ENCODE measurements around the gene LCORL.
"Not testable (repeated sequence)": the region's sequence is repeated elsewhere in the genome, so short reads cannot be mapped to it uniquely, and the experiment has no call there.

LCORL gene

DNA sequence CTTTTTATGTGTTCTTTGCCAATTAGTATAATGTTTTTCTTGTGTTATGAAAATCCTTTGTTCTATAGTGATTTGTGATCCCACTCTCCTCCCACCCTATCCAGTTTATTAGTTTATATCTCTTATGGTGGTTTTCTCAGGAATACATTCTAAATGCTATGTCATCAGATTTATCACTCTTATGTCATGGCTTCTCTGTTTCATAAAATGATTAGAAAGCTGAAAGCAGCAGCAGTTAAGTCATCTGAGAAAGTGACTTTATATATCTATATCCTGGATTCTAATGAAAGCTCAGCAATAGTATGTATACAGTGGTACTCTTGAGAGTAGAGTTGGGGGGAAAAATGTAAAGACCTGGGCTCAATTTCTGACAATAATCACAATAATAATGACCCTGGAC lies 169.6 kb downstream of the LCORL start:
- TF ChIP-seq TAF1 (IDR thresholded peaks at IDR 0.05; ENCODE audit: low read depth, low read length) (no peak), POLR2AphosphoS5 (IDR thresholded peaks at IDR 0.05; ENCODE audit: low read depth, low read length) (no peak), POLR2A (IDR thresholded peaks at IDR 0.05; ENCODE audit: low read depth, low read length) (no peak), PAX5 (IDR thresholded peaks at IDR 0.05; ENCODE audit: insufficient read depth, low read length, severe bottlenecking) (no peak), SPI1 (IDR thresholded peaks at IDR 0.05; ENCODE audit: low read depth, low read length) (no peak), POU2F2 (IDR thresholded peaks at IDR 0.05; ENCODE audit: low read depth, low read length) (no peak)
- DNase-seq (ENCODE audit: insufficient read length, low spot score) (no peak), FAIRE-seq (no peak)

DNA sequence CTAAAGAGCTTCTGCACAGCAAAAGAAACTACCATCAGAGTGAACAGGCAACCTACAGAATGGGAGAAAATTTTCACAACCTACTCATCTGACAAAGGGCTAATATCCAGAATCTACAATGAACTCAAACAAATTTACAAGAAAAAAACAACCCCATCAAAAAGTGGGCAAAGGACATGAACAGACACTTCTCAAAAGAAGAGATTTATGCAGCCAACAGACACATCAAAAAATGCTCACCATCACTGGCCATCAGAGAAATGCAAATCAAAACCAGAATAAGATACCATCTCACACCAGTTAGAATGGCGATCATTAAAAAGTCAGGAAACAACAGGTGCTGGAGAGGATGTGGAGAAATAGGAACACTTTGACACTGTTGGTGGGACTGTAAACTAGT lies 171.3 kb downstream of the LCORL start:
- DNase-seq (ENCODE audit: insufficient read length, low spot score); FAIRE-seq: not testable (repeated sequence)

DNA sequence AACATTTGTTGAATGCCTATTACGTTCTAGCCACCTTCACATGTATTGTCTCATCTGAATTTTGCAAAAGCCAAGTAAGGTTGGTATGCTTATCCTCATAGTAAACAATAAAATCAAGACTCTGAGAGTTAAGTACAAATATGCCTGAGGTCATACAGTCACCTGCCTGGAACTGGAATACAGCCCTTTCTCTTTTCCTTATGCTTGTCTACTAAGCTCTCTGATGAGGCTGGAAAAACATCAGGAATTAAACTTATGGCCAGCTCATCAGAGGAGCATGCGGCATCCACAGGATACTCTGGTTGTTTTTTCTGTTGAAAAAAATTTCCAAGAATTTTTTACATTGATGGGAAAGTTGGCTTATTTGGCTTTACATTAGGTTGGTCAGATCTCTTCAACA lies 175.3 kb downstream of the LCORL start:
- DNase-seq (ENCODE audit: insufficient read length, low spot score) (no peak), FAIRE-seq (no peak)
- TF ChIP-seq POLR2A (IDR thresholded peaks at IDR 0.05; ENCODE audit: low read depth, low read length) (no peak), POU2F2 (IDR thresholded peaks at IDR 0.05; ENCODE audit: low read depth, low read length) (no peak), PAX5 (IDR thresholded peaks at IDR 0.05; ENCODE audit: insufficient read depth, low read length, severe bottlenecking) (no peak), POLR2AphosphoS5 (IDR thresholded peaks at IDR 0.05; ENCODE audit: low read depth, low read length) (no peak; the same call in 1 of the 2 replicates), SPI1 (IDR thresholded peaks at IDR 0.05; ENCODE audit: low read depth, low read length) (no peak), TAF1 (IDR thresholded peaks at IDR 0.05; ENCODE audit: low read depth, low read length) (no peak)

GRCh38 chr4:17823871-17824669 lies 197.5 kb downstream of the LCORL start:
- TF ChIP-seq PAX5 (IDR thresholded peaks at IDR 0.05; ENCODE audit: insufficient read depth, low read length, severe bottlenecking) (no peak), POLR2AphosphoS5 (IDR thresholded peaks at IDR 0.05; ENCODE audit: low read depth, low read length) (no peak), SPI1 (IDR thresholded peaks at IDR 0.05; ENCODE audit: low read depth, low read length) (no peak), POU2F2 (IDR thresholded peaks at IDR 0.05; ENCODE audit: low read depth, low read length) (no peak), TAF1 (IDR thresholded peaks at IDR 0.05; ENCODE audit: low read depth, low read length) (no peak), POLR2A (IDR thresholded peaks at IDR 0.05; ENCODE audit: low read depth, low read length) (no peak)
- FAIRE-seq (no peak), DNase-seq (ENCODE audit: insufficient read length, low spot score) (no peak)

GRCh38 chr4:17817027-17817426 lies 204.5 kb downstream of the LCORL start:
- no peak for TF ChIP-seq POLR2A (IDR thresholded peaks at IDR 0.05; ENCODE audit: low read depth, low read length)
- TF ChIP-seq TAF1 (IDR thresholded peaks at IDR 0.05; ENCODE audit: low read depth, low read length), result no peak
- no peak for TF ChIP-seq POU2F2 (IDR thresholded peaks at IDR 0.05; ENCODE audit: low read depth, low read length)
- no peak for TF ChIP-seq POLR2AphosphoS5 (IDR thresholded peaks at IDR 0.05; ENCODE audit: low read depth, low read length)
- TF ChIP-seq SPI1 (IDR thresholded peaks at IDR 0.05; ENCODE audit: low read depth, low read length), result no peak
- TF ChIP-seq PAX5 (IDR thresholded peaks at IDR 0.05; ENCODE audit: insufficient read depth, low read length, severe bottlenecking), result no peak
- DNase-seq (ENCODE audit: insufficient read length, low spot score) (no peak), FAIRE-seq (peak; percentile 76)

GRCh38 chr4:17816142-17816541 lies 205.4 kb downstream of the LCORL start:
- no peak for FAIRE-seq

GRCh38 chr4:17814140-17814539 lies 207.4 kb downstream of the LCORL start:
- DNase-seq (ENCODE audit: insufficient read length, low spot score) (no peak), FAIRE-seq (no peak)
- no peak for TF ChIP-seq POLR2A (IDR thresholded peaks at IDR 0.05; ENCODE audit: low read depth, low read length)

More at GRCh38 chr4:17816142-17816541, 205.4 kb downstream of the LCORL start:
- no peak for DNase-seq (ENCODE audit: insufficient read length, low spot score)
- no peak for TF ChIP-seq TAF1 (IDR thresholded peaks at IDR 0.05; ENCODE audit: low read depth, low read length)
- no peak for TF ChIP-seq PAX5 (IDR thresholded peaks at IDR 0.05; ENCODE audit: insufficient read depth, low read length, severe bottlenecking)
- TF ChIP-seq SPI1 (IDR thresholded peaks at IDR 0.05; ENCODE audit: low read depth, low read length), result no peak
- no peak for TF ChIP-seq POLR2AphosphoS5 (IDR thresholded peaks at IDR 0.05; ENCODE audit: low read depth, low read length)
- TF ChIP-seq POLR2A (IDR thresholded peaks at IDR 0.05; ENCODE audit: low read depth, low read length), result no peak
- TF ChIP-seq POU2F2 (IDR thresholded peaks at IDR 0.05; ENCODE audit: low read depth, low read length), result no peak

GRCh38 chr4:17812801-17813200 lies 208.8 kb downstream of the LCORL start:
- no peak for FAIRE-seq
- TF ChIP-seq SPI1 (IDR thresholded peaks at IDR 0.05; ENCODE audit: low read depth, low read length) (no peak), POLR2A (IDR thresholded peaks at IDR 0.05; ENCODE audit: low read depth, low read length) (no peak), TAF1 (IDR thresholded peaks at IDR 0.05; ENCODE audit: low read depth, low read length) (no peak), PAX5 (IDR thresholded peaks at IDR 0.05; ENCODE audit: insufficient read depth, low read length, severe bottlenecking) (no peak), POU2F2 (IDR thresholded peaks at IDR 0.05; ENCODE audit: low read depth, low read length) (no peak), POLR2AphosphoS5 (IDR thresholded peaks at IDR 0.05; ENCODE audit: low read depth, low read length) (no peak)
- no peak for DNase-seq (ENCODE audit: insufficient read length, low spot score)

- FAIRE-seq (no peak), DNase-seq (ENCODE audit: insufficient read length, low spot score) (no peak)
- no peak for TF ChIP-seq PAX5 (IDR thresholded peaks at IDR 0.05; ENCODE audit: insufficient read depth, low read length, severe bottlenecking)
- no peak for TF ChIP-seq POLR2AphosphoS5 (IDR thresholded peaks at IDR 0.05; ENCODE audit: low read depth, low read length)
- TF ChIP-seq TAF1 (IDR thresholded peaks at IDR 0.05; ENCODE audit: low read depth, low read length), result no peak
- TF ChIP-seq POU2F2 (IDR thresholded peaks at IDR 0.05; ENCODE audit: low read depth, low read length), result no peak
- no peak for TF ChIP-seq POLR2A (IDR thresholded peaks at IDR 0.05; ENCODE audit: low read depth, low read length)
- no peak for TF ChIP-seq SPI1 (IDR thresholded peaks at IDR 0.05; ENCODE audit: low read depth, low read length)
Measured at GRCh38 chr4:17812125-17812524, 209.4 kb downstream of the LCORL start.

DNA sequence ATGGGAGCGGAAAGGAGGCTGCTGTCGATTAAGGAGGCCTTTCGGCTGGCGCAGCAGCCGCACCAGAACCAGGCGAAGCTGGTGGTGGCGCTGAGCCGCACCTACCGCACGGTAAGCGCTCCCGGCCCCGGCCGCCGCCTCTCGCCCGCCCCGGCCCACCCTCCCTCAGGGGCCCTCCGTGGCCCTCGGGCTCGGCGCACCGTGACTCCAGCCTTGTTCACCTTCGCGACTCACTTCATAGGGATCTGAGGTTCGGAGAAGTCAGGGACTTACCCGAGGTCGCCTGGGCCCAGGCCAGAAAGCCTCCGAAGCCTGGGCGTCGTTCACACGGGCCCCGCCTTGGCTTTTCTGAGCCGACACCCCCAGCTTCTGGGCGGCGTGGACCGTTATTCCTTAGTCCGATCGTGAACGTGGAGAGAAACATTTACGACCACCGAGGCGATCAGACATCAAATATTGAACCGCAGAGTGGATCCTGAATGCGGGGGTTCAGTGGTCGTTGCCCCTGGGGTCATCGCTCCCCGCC lies 210.4 kb downstream of the LCORL start:
- FAIRE-seq (peak; percentile 66), DNase-seq (ENCODE audit: insufficient read length, low spot score) (no peak)

More for the DNA sequence above, 210.4 kb downstream of the LCORL start:
- TF ChIP-seq POU2F2 (IDR thresholded peaks at IDR 0.05; ENCODE audit: low read depth, low read length) (no peak; the same call in 1 of the 2 replicates), TAF1 (IDR thresholded peaks at IDR 0.05; ENCODE audit: low read depth, low read length) (no peak), POLR2AphosphoS5 (IDR thresholded peaks at IDR 0.05; ENCODE audit: low read depth, low read length) (no peak), PAX5 (IDR thresholded peaks at IDR 0.05; ENCODE audit: insufficient read depth, low read length, severe bottlenecking) (no peak), SPI1 (IDR thresholded peaks at IDR 0.05; ENCODE audit: low read depth, low read length) (no peak), POLR2A (IDR thresholded peaks at IDR 0.05; ENCODE audit: low read depth, low read length) (no peak)

Data from GM12891 (cell line).